Measurements from ENCODE around the gene SVBP. TPM values are rescaled to one million over a fixed set of nuclear protein-coding genes. Genes with fewer than 3 reads are reported as not detected.
"Not testable (repeated sequence)": the region's sequence is repeated elsewhere in the genome, so short reads cannot be mapped to it uniquely, and the experiment has no call there.

The SVBP gene
- total and polyA plus RNA-seq, 2 of the 8 experiments (the other 6 are each of a cell fraction or from before 2014, with no cell fraction given): 29.7 to 30.2 TPM

- not testable (repeated sequence) for H3K27ac ChIP-seq (ENCODE audit: low read depth, low read length); H3K79me2 ChIP-seq (ENCODE audit: control insufficient read depth in 1 of 2, insufficient read depth in 2 of 2, low read length in 2 of 2); H3K4me2 ChIP-seq (ENCODE audit: insufficient read depth in 1 of 2, low read depth in 2 of 2, low read length in 2 of 2); H2BK120ac ChIP-seq (replicated peaks; ENCODE audit: low read depth, low read length); H2BK5ac ChIP-seq (ENCODE audit: low read depth, low read length); H2BK15ac ChIP-seq (ENCODE audit: low read length); H4K8ac ChIP-seq (ENCODE audit: extremely low read depth, insufficient read depth, low read length); H3K36me3 ChIP-seq (ENCODE audit: control insufficient read depth in 2 of 4, insufficient read depth in 4 of 4, low read length in 3 of 4); H3K4me1 ChIP-seq (replicated peaks in 1 of 4; ENCODE audit: control insufficient read depth in 3 of 4, insufficient read depth in 4 of 4, low read length in 3 of 4); H3K23me2 ChIP-seq (ENCODE audit: low read depth, low read length); H3K4ac ChIP-seq (replicated peaks; ENCODE audit: insufficient read length, low read depth, low read length); H4K5ac ChIP-seq (ENCODE audit: insufficient read length, low read depth, low read length); H2BK20ac ChIP-seq (ENCODE audit: low read length); H2AFZ ChIP-seq (ENCODE audit: low read length); FAIRE-seq; H3K14ac ChIP-seq (ENCODE audit: insufficient read length); H3K79me1 ChIP-seq (ENCODE audit: low read depth, low read length); H3K4me3 ChIP-seq (ENCODE audit: extremely low read depth in 1 of 4, insufficient read depth in 2 of 4, low read depth in 3 of 4, low read length in 4 of 4); H3K56ac ChIP-seq (replicated peaks; ENCODE audit: insufficient read length, low read depth, low read length); H3K9ac ChIP-seq (replicated peaks in 1 of 4; ENCODE audit: extremely low read depth in 1 of 4, low read depth in 3 of 4, low read length in 3 of 4); H3K18ac ChIP-seq (ENCODE audit: extremely low read depth, low read length); H2BK12ac ChIP-seq (ENCODE audit: low read depth, low read length); H2AK5ac ChIP-seq (ENCODE audit: low read depth, low read length); H4K91ac ChIP-seq (replicated peaks; ENCODE audit: insufficient read length, low read length); H4K20me1 ChIP-seq (replicated peaks in 1 of 2; ENCODE audit: control insufficient read depth in 1 of 2, insufficient read depth in 2 of 2, low read length in 2 of 2); DNase-seq (ENCODE audit: low read depth in 1 of 2, low spot score in 2 of 2); H3K23ac ChIP-seq (ENCODE audit: insufficient read length); H3K27me3 ChIP-seq (replicated peaks in 1 of 4; ENCODE audit: control insufficient read depth in 3 of 4, extremely low read depth in 1 of 4, insufficient read depth in 3 of 4, low read length in 3 of 4)
- H3K9me3 ChIP-seq (ENCODE audit: insufficient read depth in 2 of 2, low read depth in 1 of 2, low read length in 1 of 2): peaks cover 0 to 10% of the 10 kb centered on the region in 2 experiments; a peak in 1 of 4 replicates
- ChIA-PET CTCF (ENCODE audit: partially characterized antibody) (interaction anchor here (1.0 kb wide), 1 partner anchor 28 kb away, joined by 3 read pairs; no protein-coding TSS in a partner anchor), POLR2A (ENCODE audit: partially characterized antibody) (interaction anchor here (0.6 to 1.4 kb wide), 3 partner anchors 15 to 29 kb away, joined by 4 read pairs; no protein-coding TSS in a partner anchor)
- WGBS, 2 experiments (ENCODE audit: extremely low coverage in 1 of 2, insufficient coverage in 1 of 2, insufficient read length in 1 of 2, insufficient replicate concordance in 2 of 2, low coverage in 1 of 2, low lambda C conversion rate in 2 of 2, missing lambda C conversion rate in 1 of 2): 91% methylated on average over 5 of the region's 5 CpGs; no CpG with 5 or more reads in 1 of the 2 experiments
Measured at GRCh38 chr1:42859366-42859765, 42.2 kb upstream of the SVBP start.

GRCh38 chr1:42856554-42856953 is 39.4 kb upstream of the SVBP start:
- H2BK120ac ChIP-seq (replicated peaks; ENCODE audit: low read depth, low read length); H2BK5ac ChIP-seq (ENCODE audit: low read depth, low read length); H3K4ac ChIP-seq (replicated peaks; ENCODE audit: insufficient read length, low read depth, low read length); H3K9ac ChIP-seq (replicated peaks in 1 of 4; ENCODE audit: extremely low read depth in 1 of 4, low read depth in 3 of 4, low read length in 3 of 4); DNase-seq (ENCODE audit: low read depth in 1 of 2, low spot score in 2 of 2); H3K23ac ChIP-seq (ENCODE audit: insufficient read length); H3K14ac ChIP-seq (ENCODE audit: insufficient read length); H3K9me3 ChIP-seq (ENCODE audit: insufficient read depth in 2 of 2, low read depth in 1 of 2, low read length in 1 of 2); H4K91ac ChIP-seq (replicated peaks; ENCODE audit: insufficient read length, low read length); H2AFZ ChIP-seq (ENCODE audit: low read length); H3K79me2 ChIP-seq (ENCODE audit: control insufficient read depth in 1 of 2, insufficient read depth in 2 of 2, low read length in 2 of 2); H3K56ac ChIP-seq (replicated peaks; ENCODE audit: insufficient read length, low read depth, low read length); H4K20me1 ChIP-seq (replicated peaks in 1 of 2; ENCODE audit: control insufficient read depth in 1 of 2, insufficient read depth in 2 of 2, low read length in 2 of 2); H2BK15ac ChIP-seq (ENCODE audit: low read length); FAIRE-seq; H2BK12ac ChIP-seq (ENCODE audit: low read depth, low read length); H4K5ac ChIP-seq (ENCODE audit: insufficient read length, low read depth, low read length); H3K23me2 ChIP-seq (ENCODE audit: low read depth, low read length); H3K18ac ChIP-seq (ENCODE audit: extremely low read depth, low read length); H3K27ac ChIP-seq (ENCODE audit: low read depth, low read length); H4K8ac ChIP-seq (ENCODE audit: extremely low read depth, insufficient read depth, low read length); H3K4me2 ChIP-seq (ENCODE audit: insufficient read depth in 1 of 2, low read depth in 2 of 2, low read length in 2 of 2); H3K79me1 ChIP-seq (ENCODE audit: low read depth, low read length); H3K4me3 ChIP-seq (ENCODE audit: extremely low read depth in 1 of 4, insufficient read depth in 2 of 4, low read depth in 3 of 4, low read length in 4 of 4); H2AK5ac ChIP-seq (ENCODE audit: low read depth, low read length); H3K27me3 ChIP-seq (replicated peaks in 1 of 4; ENCODE audit: control insufficient read depth in 3 of 4, extremely low read depth in 1 of 4, insufficient read depth in 3 of 4, low read length in 3 of 4); H2BK20ac ChIP-seq (ENCODE audit: low read length); H3K4me1 ChIP-seq (replicated peaks in 1 of 4; ENCODE audit: control insufficient read depth in 3 of 4, insufficient read depth in 4 of 4, low read length in 3 of 4): not testable (repeated sequence)
- peaks cover 5 to 12% (median 8%) of the 10 kb centered on the region in 4 experiments; a peak in 5 of 8 replicates for H3K36me3 ChIP-seq (ENCODE audit: control insufficient read depth in 2 of 4, insufficient read depth in 4 of 4, low read length in 3 of 4)
- WGBS, 2 experiments (ENCODE audit: extremely low coverage in 1 of 2, insufficient coverage in 1 of 2, insufficient read length in 1 of 2, insufficient replicate concordance in 2 of 2, low coverage in 1 of 2, low lambda C conversion rate in 2 of 2, missing lambda C conversion rate in 1 of 2): 90% methylated on average over 3 of the region's 3 CpGs; no CpG with 5 or more reads in 1 of the 2 experiments
- POLR2A ChIA-PET (ENCODE audit: partially characterized antibody): interaction anchor here (0.7 to 1.9 kb wide), 6 partner anchors 8 to 26 kb away, joined by 3 to 7 read pairs (median 3); partner anchors contain the start of gene ZNF691
- CTCF ChIA-PET (ENCODE audit: partially characterized antibody): interaction anchor here (0.7 to 1.0 kb wide), 2 partner anchors 21 to 67 kb away, joined by 3 read pairs; no protein-coding TSS in a partner anchor

Data from H1 (cell line).